T-cell (primary cell): ENCODE results near the gene ZNF800. TPM values are rescaled to one million over a fixed set of nuclear protein-coding genes. Genes with fewer than 3 reads are reported as not detected.
"Not testable (repeated sequence)": the region's sequence is repeated elsewhere in the genome, so short reads cannot be mapped to it uniquely, and the experiment has no call there.

Source experiments
- ATAC-seq, 4 experiments: fragments of 200-7000 bp in 3 of 4; fragments of 150-1000 bp in 1 of 4; cut with Tn5 transposase; replicated peaks in 1 of 4; 1 replicate in 3 of 4; 2 replicates in 1 of 4; pipeline ENCODE4 v1.10.0; 2021; ENCODE audit warnings: moderate library complexity in 3 of 4, mild to moderate bottlenecking in 2 of 4, moderate number of reproducible peaks in 1 of 4
- CTCF ChIA-PET, 2 donors: fragments of 300-600 bp; sonication (Branson Sonifier 250); formaldehyde crosslinking; loops; one replicate each; lab custom pipeline; 2022; ENCODE audit warnings: antibody characterized with exemption in 2 of 2; lab: Charles Lee
- POLR2A ChIA-PET, 2 donors: fragments of 300-600 bp; sonication (Branson Sonifier 250); formaldehyde crosslinking; loops; one replicate each; lab custom pipeline; 2022; ENCODE audit warnings: antibody characterized with exemption in 2 of 2; lab: Charles Lee
- DNase-seq, 35 experiments: peaks; one replicate each; pipeline versions ENCODE4 v3.0.0 to v3.0.0-alpha.2; 2013 to 2023
- H3K27ac ChIP-seq: one replicate; pipeline ENCODE4 v1.5.1; 2013; ENCODE audit warnings: low read length
- H3K27me3 ChIP-seq, 2 experiments: replicated peaks in 1 of 2; 1 replicate in 1 of 2; 2 replicates in 1 of 2; pipeline versions ENCODE4 v1.6.1 to v1.7.0; 2013; ENCODE audit warnings: low read length in 1 of 2, mixed read lengths in 1 of 2; ENCODE audit not compliant: control insufficient read depth in 2 of 2, insufficient read depth in 2 of 2; ENCODE audit errors: extremely low read depth in 1 of 2
- H3K36me3 ChIP-seq, 2 donors: 1 replicate in 1 of 2; 2 replicates in 1 of 2; pipeline versions ENCODE4 v1.6.1 to v1.7.0; 2013; ENCODE audit warnings: low read length in 1 of 2; ENCODE audit not compliant: control insufficient read depth in 2 of 2, insufficient read depth in 1 of 2; ENCODE audit errors: extremely low read depth in 1 of 2
- H3K4me1 ChIP-seq, 2 experiments: 1 replicate in 1 of 2; 2 replicates in 1 of 2; pipeline versions ENCODE4 v1.6.1 to v1.7.0; 2013; ENCODE audit warnings: low read length in 2 of 2, mixed read lengths in 1 of 2; ENCODE audit not compliant: insufficient read depth in 2 of 2, control insufficient read depth in 1 of 2; ENCODE audit errors: extremely low read depth in 1 of 2
- H3K4me3 ChIP-seq, 2 donors: 1 replicate in 1 of 2; 2 replicates in 1 of 2; pipeline versions ENCODE4 v1.5.1 to v1.7.0; 2013; ENCODE audit warnings: mild to moderate bottlenecking in 2 of 2, low read length in 1 of 2, moderate library complexity in 1 of 2; ENCODE audit not compliant: control insufficient read depth in 1 of 2; ENCODE audit errors: extremely low read depth in 1 of 2
- H3K9me3 ChIP-seq: 2 replicates; pipeline ENCODE4 v1.7.0; 2013
- H3K27ac Mint-ChIP-seq, 2 donors: one replicate each; pipeline ENCODE4 v1.8.0; 2020 to 2021; ENCODE audit warnings: mild to moderate bottlenecking in 2 of 2, mixed read lengths in 2 of 2
- H3K27me3 Mint-ChIP-seq, 2 donors: one replicate each; pipeline ENCODE4 v1.8.0; 2021 to 2022; ENCODE audit warnings: mixed read lengths in 2 of 2
- H3K36me3 Mint-ChIP-seq: one replicate; pipeline ENCODE4 v1.8.0; 2021; ENCODE audit warnings: mixed read lengths
- H3K4me1 Mint-ChIP-seq, 3 donors: one replicate each; pipeline ENCODE4 v1.8.0; 2020 to 2022; ENCODE audit warnings: mixed read lengths in 3 of 3, mild to moderate bottlenecking in 1 of 3
- H3K4me3 Mint-ChIP-seq, 3 donors: one replicate each; pipeline ENCODE4 v1.8.0; 2020 to 2022; ENCODE audit warnings: mild to moderate bottlenecking in 3 of 3, mixed read lengths in 3 of 3, moderate library complexity in 3 of 3
- H3K9me3 Mint-ChIP-seq, 3 donors: one replicate each; pipeline ENCODE4 v1.8.0; 2020 to 2022; ENCODE audit warnings: mixed read lengths in 3 of 3
- WGBS: methylation state at CpG from one replicate; pipeline ENCODE4 v1.1.5; 2013; ENCODE audit warnings: missing lambda C conversion rate; ENCODE audit not compliant: insufficient coverage; 5-methylcytosine and 5-hydroxymethylcytosine counted together
- total RNA-seq, 35 experiments: library from RNA in 6 of 35; stranded (reverse) in 6 of 35; fragments of 120-200 nt in 1 of 35; gene quantifications; one replicate each; pipeline versions ENCODE4 v1.2.1 to v1.2.4 and lab custom pipeline; 2013 to 2026

ZNF800 gene
- 10 to 100 TPM; 59.6 to 75.0 (median 64.3) TPM for total RNA-seq
- 63.9 TPM for total RNA-seq (2013)
- 79.6 to 147 (median 118) reads per million in 29 experiments for total RNA-seq (lab: John Stamatoyannopoulos, UW)

GRCh38 chr7:127392566-127393367 lies at the start of gene ZNF800:
ZNF800 (minus strand) TSS chr7:127392708; CDS start chr7:127391557, 1,151 bp downstream.
- 1% methylated on average over 63 of the region's 67 CpGs for WGBS
- Mint-ChIP-seq H3K4me1 (peaks cover 50 to 63% (median 55%) of the 10 kb centered on the region in 3 donors), H3K4me3 (peak within 1 kb of the TSS; percentile 95 to 99 (median 97)), H3K27ac (peak within 1 kb of the TSS; percentile 96 to 98), H3K27me3 (no peaks in the 10 kb centered on the region), H3K9me3 (no peaks in the 10 kb centered on the region), H3K36me3 (peaks cover 31% of the 10 kb centered on the region)
- Histone ChIP-seq H3K4me1 (peaks cover 13 to 30% of the 10 kb centered on the region in 2 experiments), H3K9me3 (no peaks in the 10 kb centered on the region), H3K27me3 (no peaks in the 10 kb centered on the region), H3K36me3 (peaks cover 0 to 12% of the 10 kb centered on the region in 2 donors), H3K27ac (peak within 1 kb of the TSS; percentile 92), H3K4me3 (peak within 1 kb of the TSS; percentile 85 to 94)
- ChIA-PET POLR2A (interaction anchor here (0.5 to 1.5 kb wide), 11 partner anchors 11 to 195 kb away, joined by 3 to 7 read pairs (median 4); partner anchors contain the start of genes ARF5 (in 1 of the 2) and GCC1 (in 1 of the 2)), CTCF (interaction anchor here in 1 of 2 donors (1.6 to 2.2 kb wide), 2 partner anchors 21 to 45 kb away, joined by 7 to 8 read pairs; no protein-coding TSS in a partner anchor)
- peak; percentile 66 to 90 (median 78) for DNase-seq
- peak; percentile 81 to 84 (median 83) for ATAC-seq

GRCh38 chr7:127440206-127440605 lies 47.7 kb upstream of the ZNF800 start:
- ATAC-seq (no peak), DNase-seq (no peak)
- ChIA-PET POLR2A (interaction anchor here in 1 of 2 donors (0.6 kb wide), 1 partner anchor 177 kb away, joined by 3 read pairs; no protein-coding TSS in a partner anchor), CTCF (no interaction called here)
- H3K27ac ChIP-seq: no peak overlapping the region
- H3K9me3 ChIP-seq: no peaks in the 10 kb centered on the region
- H3K4me1 Mint-ChIP-seq: no peaks in the 10 kb centered on the region
- no peak overlapping the region for H3K27ac Mint-ChIP-seq
- no peak overlapping the region for H3K4me3 ChIP-seq
- H3K36me3 Mint-ChIP-seq: no peaks in the 10 kb centered on the region
- peaks cover 0 to 3% of the 10 kb centered on the region in 2 experiments for H3K27me3 ChIP-seq
- H3K27me3 Mint-ChIP-seq: peaks cover 3 to 6% of the 10 kb centered on the region in 2 donors
- 83% methylated on average over 1 of the region's 2 CpGs for WGBS
- no peaks in the 10 kb centered on the region for H3K4me1 ChIP-seq
- H3K36me3 ChIP-seq: no peaks in the 10 kb centered on the region
- H3K9me3 Mint-ChIP-seq: no peaks in the 10 kb centered on the region
- H3K4me3 Mint-ChIP-seq: no peak overlapping the region

GRCh38 chr7:127438836-127439235 lies 46.3 kb upstream of the ZNF800 start:
- H3K9me3 Mint-ChIP-seq: no peaks in the 10 kb centered on the region
- no peak for DNase-seq
- no peak overlapping the region for H3K27ac Mint-ChIP-seq
- CTCF ChIA-PET: no interaction called here
- Histone ChIP-seq H3K4me1 (no peaks in the 10 kb centered on the region), H3K27me3 (peaks cover 0 to 3% of the 10 kb centered on the region in 2 experiments), H3K36me3 (no peaks in the 10 kb centered on the region), H3K4me3 (no peak overlapping the region), H3K27ac (no peak overlapping the region), H3K9me3 (no peaks in the 10 kb centered on the region)
- H3K4me1 Mint-ChIP-seq: no peaks in the 10 kb centered on the region
- H3K27me3 Mint-ChIP-seq: peaks cover 3 to 6% of the 10 kb centered on the region in 2 donors
- H3K4me3 Mint-ChIP-seq: no peak overlapping the region
- WGBS: no CpG with 5 or more reads among the region's 2 CpGs
- H3K36me3 Mint-ChIP-seq: no peaks in the 10 kb centered on the region
- ATAC-seq: no peak
- POLR2A ChIA-PET: interaction anchor here in 1 of 2 donors (0.7 kb wide), 1 partner anchor 46 kb away, joined by 4 read pairs; no protein-coding TSS in a partner anchor

GRCh38 chr7:127437837-127438236 lies 45.3 kb upstream of the ZNF800 start:
- no peak overlapping the region for H3K27ac ChIP-seq
- H3K4me1 ChIP-seq: no peaks in the 10 kb centered on the region
- no peak overlapping the region for H3K4me3 Mint-ChIP-seq
- H3K27me3 ChIP-seq: peaks cover 0 to 3% of the 10 kb centered on the region in 2 experiments
- H3K9me3 ChIP-seq: no peaks in the 10 kb centered on the region
- no peak overlapping the region for H3K27ac Mint-ChIP-seq
- WGBS: no CpG with 5 or more reads among the region's 2 CpGs
- no peaks in the 10 kb centered on the region for H3K36me3 ChIP-seq
- H3K27me3 Mint-ChIP-seq: peaks cover 3 to 5% of the 10 kb centered on the region in 2 donors
- CTCF ChIA-PET: no interaction called here
- POLR2A ChIA-PET: no interaction called here
- H3K9me3 Mint-ChIP-seq: no peaks in the 10 kb centered on the region
- no peak for DNase-seq
- no peak overlapping the region for H3K4me3 ChIP-seq
- no peak for ATAC-seq
- H3K36me3 Mint-ChIP-seq: no peaks in the 10 kb centered on the region
- H3K4me1 Mint-ChIP-seq: no peaks in the 10 kb centered on the region

GRCh38 chr7:127437241-127437640 lies 44.7 kb upstream of the ZNF800 start:
- Histone ChIP-seq H3K9me3 (no peaks in the 10 kb centered on the region), H3K27me3 (peaks cover 0 to 3% of the 10 kb centered on the region in 2 experiments), H3K4me3 (no peak overlapping the region), H3K4me1 (no peaks in the 10 kb centered on the region), H3K27ac (no peak overlapping the region), H3K36me3 (no peaks in the 10 kb centered on the region)
- no peak overlapping the region for H3K4me3 Mint-ChIP-seq
- H3K27me3 Mint-ChIP-seq: peaks cover 3 to 5% of the 10 kb centered on the region in 2 donors
- no peak for DNase-seq
- CTCF ChIA-PET: no interaction called here
- H3K36me3 Mint-ChIP-seq: no peaks in the 10 kb centered on the region
- POLR2A ChIA-PET: no interaction called here
- ATAC-seq: no peak
- peaks cover 0 to 1% (median 0%) of the 10 kb centered on the region in 3 donors for H3K4me1 Mint-ChIP-seq
- no peak overlapping the region for H3K27ac Mint-ChIP-seq
- no peaks in the 10 kb centered on the region for H3K9me3 Mint-ChIP-seq
- no CpG with 5 or more reads among the region's 3 CpGs for WGBS

- 97% methylated on average over 14 of the region's 18 CpGs for WGBS
- H3K4me1 ChIP-seq, H3K4me3 ChIP-seq, POLR2A ChIA-PET, CTCF ChIA-PET, H3K27ac ChIP-seq, H3K27ac Mint-ChIP-seq, DNase-seq, H3K27me3 Mint-ChIP-seq, H3K9me3 ChIP-seq, H3K36me3 Mint-ChIP-seq, H3K36me3 ChIP-seq, H3K4me3 Mint-ChIP-seq, H3K9me3 Mint-ChIP-seq, ATAC-seq: not testable (repeated sequence)
- H3K27me3 ChIP-seq: peaks cover 0 to 10% of the 10 kb centered on the region in 2 experiments
- H3K4me1 Mint-ChIP-seq: peaks cover 15 to 24% (median 16%) of the 10 kb centered on the region in 3 donors
Observed at GRCh38 chr7:127429281-127429680, 36.8 kb upstream of the ZNF800 start.
